ENCODE results near the gene BDH1. TPM values are rescaled to one million over a fixed set of nuclear protein-coding genes. Genes with fewer than 3 reads are reported as not detected.

Gene BDH1
- total RNA-seq, 4 donors from 2014 or later: 127 to 258 (median 197) TPM

DNA sequence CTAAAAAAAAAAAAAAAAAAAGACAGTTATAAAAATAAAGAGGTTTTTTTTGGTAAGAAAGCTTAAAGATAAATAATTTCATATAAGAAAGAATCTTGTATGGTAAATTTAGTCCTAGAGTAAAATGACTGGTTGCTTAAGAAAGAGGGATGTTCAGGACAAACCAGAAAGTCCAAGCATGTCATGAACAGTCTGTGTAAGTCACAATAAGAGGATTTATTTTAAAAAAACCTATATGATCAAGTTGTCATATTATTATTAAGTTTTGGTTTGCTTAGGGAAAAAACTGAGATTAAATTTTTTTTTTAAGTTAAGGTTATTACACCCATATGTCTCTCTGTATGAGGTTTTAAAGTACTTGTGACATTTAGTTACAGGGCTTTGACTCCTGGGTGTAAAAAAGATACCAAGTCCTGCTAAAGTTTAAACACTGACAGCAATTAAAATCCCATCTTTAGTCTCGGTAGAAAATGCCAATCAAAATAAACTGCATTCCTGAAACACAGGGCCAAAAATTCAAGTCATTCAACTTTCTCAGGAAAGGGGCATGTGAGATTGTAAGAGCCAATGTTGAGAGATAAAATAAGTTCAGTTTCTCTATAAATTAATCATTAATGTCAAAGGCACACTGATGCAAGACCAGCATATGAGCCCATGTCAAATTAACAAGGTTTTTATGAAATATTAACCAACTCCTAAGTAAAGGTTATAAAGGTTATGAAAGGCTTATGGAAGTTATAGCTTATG is 8.5 kb upstream of the BDH1 start:
- TF ChIP-seq EP300 (IDR thresholded peaks at IDR 0.05; ENCODE audit: low read depth): no peak
- TF ChIP-seq, protein P1, sequence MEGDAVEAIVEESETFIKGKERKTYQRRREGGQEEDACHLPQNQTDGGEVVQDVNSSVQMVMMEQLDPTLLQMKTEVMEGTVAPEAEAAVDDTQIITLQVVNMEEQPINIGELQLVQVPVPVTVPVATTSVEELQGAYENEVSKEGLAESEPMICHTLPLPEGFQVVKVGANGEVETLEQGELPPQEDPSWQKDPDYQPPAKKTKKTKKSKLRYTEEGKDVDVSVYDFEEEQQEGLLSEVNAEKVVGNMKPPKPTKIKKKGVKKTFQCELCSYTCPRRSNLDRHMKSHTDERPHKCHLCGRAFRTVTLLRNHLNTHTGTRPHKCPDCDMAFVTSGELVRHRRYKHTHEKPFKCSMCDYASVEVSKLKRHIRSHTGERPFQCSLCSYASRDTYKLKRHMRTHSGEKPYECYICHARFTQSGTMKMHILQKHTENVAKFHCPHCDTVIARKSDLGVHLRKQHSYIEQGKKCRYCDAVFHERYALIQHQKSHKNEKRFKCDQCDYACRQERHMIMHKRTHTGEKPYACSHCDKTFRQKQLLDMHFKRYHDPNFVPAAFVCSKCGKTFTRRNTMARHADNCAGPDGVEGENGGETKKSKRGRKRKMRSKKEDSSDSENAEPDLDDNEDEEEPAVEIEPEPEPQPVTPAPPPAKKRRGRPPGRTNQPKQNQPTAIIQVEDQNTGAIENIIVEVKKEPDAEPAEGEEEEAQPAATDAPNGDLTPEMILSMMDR (IDR thresholded peaks at IDR 0.05): no peak
- no peak for TF ChIP-seq POLR2A (IDR thresholded peaks at IDR 0.05)
- TF ChIP-seq POLR2AphosphoS5 (IDR thresholded peaks at IDR 0.05): no peak
- DNase-seq: no peak
- Histone ChIP-seq H3K9me3 (peaks cover 0 to 12% of the 10 kb centered on the region in 2 donors), H3K27ac (no peak overlapping the region), H3K4me3 (no peak overlapping the region), H3K27me3 (peaks cover 23% of the 10 kb centered on the region), H3K36me3 (no peaks in the 10 kb centered on the region), H3K4me1 (peaks cover 0 to 4% (median 0%) of the 10 kb centered on the region in 4 donors)
- intact Hi-C loops (cut with DNase I; ENCODE audit: low total_unique reads): no loop called here
- in situ Hi-C loops (cut with MboI; ENCODE audit: low pct_ligation_motif_present in 1 of 4, low pct_unique_long_range_greater_than_20kb in 1 of 4, low sequenced_read_pairs in 3 of 4): no loop called here
- 75 to 86% methylated on average over 1 of the region's 1 CpG for WGBS, 2 donors (ENCODE audit: low coverage in 1 of 2)

DNA sequence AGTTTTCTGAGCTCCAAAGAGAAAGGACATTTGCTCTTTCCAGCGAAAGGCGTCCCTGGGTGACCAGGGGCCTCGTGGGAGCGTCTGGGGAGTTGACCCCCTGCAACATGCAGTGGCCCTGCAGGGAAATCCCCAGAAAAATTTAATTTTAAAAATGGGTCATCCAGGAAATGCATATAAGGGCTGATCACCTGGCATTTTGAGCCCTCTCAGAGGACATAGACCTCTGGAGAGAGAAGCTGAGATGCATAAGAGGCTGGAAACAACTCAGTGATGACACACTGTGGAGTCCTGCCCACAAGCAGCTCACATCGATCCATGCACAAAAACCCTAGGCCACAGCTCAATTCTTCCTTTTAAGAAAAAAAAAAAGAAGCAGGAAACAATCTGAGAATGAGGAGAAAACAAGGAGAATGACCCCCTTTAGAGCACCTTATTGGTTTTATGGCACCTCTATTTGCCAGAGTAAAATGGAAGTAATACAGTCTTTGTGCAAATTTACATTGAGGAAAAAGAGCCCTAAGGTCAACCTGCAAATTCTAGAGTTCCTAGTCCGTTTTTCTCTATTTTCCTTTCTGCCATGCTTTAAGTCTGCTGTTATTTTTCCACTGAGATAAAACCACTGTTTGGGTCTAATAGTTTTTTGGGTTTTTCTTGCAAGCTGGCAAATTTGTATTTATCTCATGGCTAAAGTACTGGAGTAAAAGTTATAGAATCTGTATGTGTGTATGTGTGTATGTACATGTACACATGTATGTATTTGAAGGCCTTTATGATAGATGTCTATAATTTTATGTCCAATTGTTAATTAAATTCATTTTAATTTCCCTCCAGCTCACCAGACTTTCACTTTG is 6.9 kb upstream of the BDH1 start:
- peaks cover 10% of the 10 kb centered on the region for H3K27me3 ChIP-seq
- no peak for DNase-seq
- 65 to 71% methylated on average over 5 to 6 of the region's 6 CpGs for WGBS, 2 donors (ENCODE audit: low coverage in 1 of 2)
- TF ChIP-seq EP300 (IDR thresholded peaks at IDR 0.05; ENCODE audit: low read depth) (no peak), POLR2AphosphoS5 (IDR thresholded peaks at IDR 0.05) (no peak)
- intact Hi-C loops (cut with DNase I; ENCODE audit: low total_unique reads) (no loop called here), in situ Hi-C loops (cut with MboI; ENCODE audit: low pct_ligation_motif_present in 1 of 4, low pct_unique_long_range_greater_than_20kb in 1 of 4, low sequenced_read_pairs in 3 of 4) (no loop called here)
- no peak overlapping the region for H3K4me3 ChIP-seq
- peaks cover 0 to 13% (median 0%) of the 10 kb centered on the region in 4 donors for H3K4me1 ChIP-seq
- H3K36me3 ChIP-seq: no peaks in the 10 kb centered on the region
- H3K9me3 ChIP-seq: peaks cover 0 to 12% of the 10 kb centered on the region in 2 donors
- H3K27ac ChIP-seq: no peak overlapping the region

DNA sequence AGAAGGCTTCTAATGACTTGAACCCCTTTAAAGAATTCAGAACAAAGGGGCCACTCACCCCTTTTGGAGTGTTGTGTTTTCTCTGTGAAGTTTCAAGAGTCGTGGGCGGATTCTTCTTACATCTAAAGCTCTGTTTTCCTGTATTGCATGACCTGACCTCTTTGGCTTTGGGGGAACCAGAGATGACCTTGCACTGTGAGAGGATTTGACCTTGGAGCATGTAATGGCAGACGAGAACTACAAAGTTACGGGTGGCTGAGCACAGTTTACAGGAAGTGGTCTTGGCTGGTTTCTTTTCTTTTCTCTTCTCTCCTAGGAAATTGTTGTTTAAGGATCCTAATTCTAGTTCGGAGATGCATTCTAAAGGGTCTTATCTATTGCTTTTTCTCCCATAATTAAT is 6.2 kb upstream of the BDH1 start:
- intact Hi-C loops (cut with DNase I; ENCODE audit: low total_unique reads) (no loop called here), in situ Hi-C loops (cut with MboI; ENCODE audit: low pct_ligation_motif_present in 1 of 4, low pct_unique_long_range_greater_than_20kb in 1 of 4, low sequenced_read_pairs in 3 of 4) (no loop called here)
- H3K36me3 ChIP-seq: no peaks in the 10 kb centered on the region
- no peak for DNase-seq
- no peak overlapping the region for H3K4me3 ChIP-seq
- peaks cover 4% of the 10 kb centered on the region for H3K27me3 ChIP-seq
- H3K27ac ChIP-seq: no peak overlapping the region
- peaks cover 0 to 12% of the 10 kb centered on the region in 2 donors for H3K9me3 ChIP-seq
- H3K4me1 ChIP-seq: peaks cover 0 to 13% (median 0%) of the 10 kb centered on the region in 4 donors
- 64 to 77% methylated on average over 5 of the region's 5 CpGs for WGBS, 2 donors (ENCODE audit: low coverage in 1 of 2)
- TF ChIP-seq, protein P1 (IDR thresholded peaks at IDR 0.05): no peak
- TF ChIP-seq POLR2AphosphoS5 (IDR thresholded peaks at IDR 0.05) (no peak), POLR2A (IDR thresholded peaks at IDR 0.05) (no peak), EP300 (IDR thresholded peaks at IDR 0.05; ENCODE audit: low read depth) (no peak)

DNA sequence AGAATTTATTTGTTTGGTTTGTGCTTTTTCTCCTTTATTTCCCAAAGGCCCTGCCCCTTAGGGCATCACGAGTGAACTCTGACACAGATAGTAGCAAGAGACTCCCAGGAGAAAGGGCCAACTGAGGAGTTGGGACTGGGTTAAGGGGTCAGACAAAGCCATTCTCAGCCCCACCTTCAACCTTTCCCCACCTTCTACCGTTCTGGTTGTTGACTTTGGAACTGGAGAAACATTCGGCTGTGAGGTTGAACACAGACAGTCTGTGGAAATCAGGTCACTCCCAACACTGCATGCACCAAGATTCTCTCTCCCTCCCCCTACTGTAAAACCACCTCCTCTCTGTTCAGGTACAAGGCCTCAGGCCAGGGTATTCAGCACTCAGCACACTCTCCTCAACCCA is 3.9 kb upstream of the BDH1 start:
- H3K4me3 ChIP-seq: no peak overlapping the region
- H3K36me3 ChIP-seq: no peaks in the 10 kb centered on the region
- peaks cover 0 to 7% of the 10 kb centered on the region in 2 donors for H3K9me3 ChIP-seq
- no peaks in the 10 kb centered on the region for H3K27me3 ChIP-seq
- TF ChIP-seq EP300 (IDR thresholded peaks at IDR 0.05; ENCODE audit: low read depth): no peak
- TF ChIP-seq POLR2AphosphoS5 (IDR thresholded peaks at IDR 0.05): peak in 1 of 3 donors; percentile 80
- WGBS, 2 donors (ENCODE audit: low coverage in 1 of 2): 29 to 60% methylated on average over 1 to 3 of the region's 3 CpGs
- intact Hi-C loops (cut with DNase I; ENCODE audit: low total_unique reads): no loop called here
- peak overlapping the region; percentile 11 to 70 (median 30) for H3K27ac ChIP-seq
- peaks cover 0 to 23% (median 9%) of the 10 kb centered on the region in 4 donors for H3K4me1 ChIP-seq
- peak; percentile 70 for DNase-seq
- in situ Hi-C loops (cut with MboI; ENCODE audit: low pct_ligation_motif_present in 1 of 4, low pct_unique_long_range_greater_than_20kb in 1 of 4, low sequenced_read_pairs in 3 of 4): no loop called here
